Brain microvascular endothelial cell (primary cell): ENCODE measurements around the gene FRMD5.
"Not testable (repeated sequence)": the region's sequence is repeated elsewhere in the genome, so short reads cannot be mapped to it uniquely, and the experiment has no call there.

Source experiments
- DNase-seq: peaks from one replicate; pipeline ENCODE4 v3.0.0-alpha.2; 2020
- H3K27ac ChIP-seq: fragments of 250-450 bp; sonication (Bioruptor Pico); 2 replicates; pipeline ENCODE4 v1.5.1; 2020; ENCODE audit warnings: mild to moderate bottlenecking, moderate library complexity
- H3K27me3 ChIP-seq: fragments of 250-450 bp; sonication (Bioruptor Pico); replicated peaks from 2 replicates; pipeline ENCODE4 v1.5.1; 2020; ENCODE audit warnings: mild to moderate bottlenecking
- H3K36me3 ChIP-seq: fragments of 250-450 bp; sonication (Bioruptor Pico); replicated peaks from 2 replicates; pipeline ENCODE4 v1.5.1; 2020; ENCODE audit warnings: mild to moderate bottlenecking
- H3K4me3 ChIP-seq: 2 replicates; pipeline ENCODE4 v1.5.1; 2011; ENCODE audit warnings: low read depth, mild to moderate bottlenecking, control low read depth, low read length, moderate library complexity
- in situ Hi-C: cut with HindIII; loops from 2 replicates; pipeline ENCODE4 v1.10.0; 2017; ENCODE audit warnings: low sequenced_read_pairs, low pct_ligation_motif_present
- TF ChIP-seq, protein P1 (sequence below): IDR thresholded peaks from 2 replicates; pipeline ENCODE4 v1.5.1; 2011; ENCODE audit warnings: low read depth, mild to moderate bottlenecking, moderate library complexity, low read length, control low read depth, inconsistent platforms; ENCODE audit errors: missing control alignments

FRMD5 gene

DNA sequence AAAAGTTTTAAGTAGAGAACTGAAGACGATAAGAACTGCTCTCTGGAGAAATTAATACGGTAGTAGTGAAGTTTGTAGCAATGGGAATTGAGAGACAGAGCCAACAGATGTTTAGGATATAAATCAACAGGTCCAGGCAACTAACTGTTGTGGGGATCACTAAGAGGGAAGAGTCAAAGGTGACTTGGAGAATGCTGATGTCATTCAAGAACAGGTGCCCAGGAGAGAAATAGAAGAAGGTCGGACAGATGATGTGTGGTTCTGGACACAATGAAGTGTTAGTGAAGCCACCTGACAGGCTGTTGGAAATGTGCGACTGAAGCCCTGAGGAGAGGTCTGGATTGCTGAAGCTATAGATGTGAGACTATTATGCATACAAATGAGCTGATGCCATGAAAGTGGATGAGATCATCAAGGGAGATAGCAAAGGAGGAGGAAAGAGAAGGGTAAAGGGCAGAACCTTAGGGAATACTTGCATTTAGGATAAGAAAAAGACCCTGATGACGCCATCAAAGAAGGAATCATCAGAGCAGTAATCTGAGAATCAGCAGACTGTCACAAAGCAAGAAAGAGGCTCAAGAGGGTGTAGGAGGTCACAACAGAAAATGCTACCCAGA, 183.7 kb downstream of the FRMD5 start:
- Histone ChIP-seq H3K36me3 (no peaks in the 10 kb centered on the region), H3K4me3 (no peak overlapping the region), H3K27me3 (no peaks in the 10 kb centered on the region), H3K27ac (no peak overlapping the region)
- TF ChIP-seq, protein P1, sequence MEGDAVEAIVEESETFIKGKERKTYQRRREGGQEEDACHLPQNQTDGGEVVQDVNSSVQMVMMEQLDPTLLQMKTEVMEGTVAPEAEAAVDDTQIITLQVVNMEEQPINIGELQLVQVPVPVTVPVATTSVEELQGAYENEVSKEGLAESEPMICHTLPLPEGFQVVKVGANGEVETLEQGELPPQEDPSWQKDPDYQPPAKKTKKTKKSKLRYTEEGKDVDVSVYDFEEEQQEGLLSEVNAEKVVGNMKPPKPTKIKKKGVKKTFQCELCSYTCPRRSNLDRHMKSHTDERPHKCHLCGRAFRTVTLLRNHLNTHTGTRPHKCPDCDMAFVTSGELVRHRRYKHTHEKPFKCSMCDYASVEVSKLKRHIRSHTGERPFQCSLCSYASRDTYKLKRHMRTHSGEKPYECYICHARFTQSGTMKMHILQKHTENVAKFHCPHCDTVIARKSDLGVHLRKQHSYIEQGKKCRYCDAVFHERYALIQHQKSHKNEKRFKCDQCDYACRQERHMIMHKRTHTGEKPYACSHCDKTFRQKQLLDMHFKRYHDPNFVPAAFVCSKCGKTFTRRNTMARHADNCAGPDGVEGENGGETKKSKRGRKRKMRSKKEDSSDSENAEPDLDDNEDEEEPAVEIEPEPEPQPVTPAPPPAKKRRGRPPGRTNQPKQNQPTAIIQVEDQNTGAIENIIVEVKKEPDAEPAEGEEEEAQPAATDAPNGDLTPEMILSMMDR = no peak
- DNase-seq = no peak
- in situ Hi-C loops = no loop called here

DNA sequence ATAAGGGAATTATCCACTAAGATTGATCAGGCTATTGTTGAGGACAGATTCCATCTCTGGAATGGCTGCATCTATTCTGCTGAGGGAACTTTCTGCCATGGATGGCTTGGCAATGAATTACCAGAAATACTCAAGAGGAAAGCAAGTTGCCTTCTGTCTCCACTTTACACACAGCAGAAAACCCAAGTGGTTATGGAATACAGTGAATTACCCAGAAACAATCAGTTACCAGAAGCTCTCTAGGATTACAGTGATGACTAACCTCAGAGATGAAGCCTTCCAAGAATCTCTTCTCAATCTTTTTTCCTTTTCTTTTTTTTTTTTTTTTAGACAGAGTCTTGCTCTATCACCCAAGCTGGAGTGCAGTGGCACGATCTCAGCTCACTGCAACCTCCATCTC, 185.0 kb downstream of the FRMD5 start:
- Histone ChIP-seq H3K36me3 (no peaks in the 10 kb centered on the region), H3K4me3 (no peak overlapping the region), H3K27ac (no peak overlapping the region), H3K27me3 (no peaks in the 10 kb centered on the region)
- in situ Hi-C loops = no loop called here
- DNase-seq = no peak
- TF ChIP-seq, protein P1 = no peak

DNA sequence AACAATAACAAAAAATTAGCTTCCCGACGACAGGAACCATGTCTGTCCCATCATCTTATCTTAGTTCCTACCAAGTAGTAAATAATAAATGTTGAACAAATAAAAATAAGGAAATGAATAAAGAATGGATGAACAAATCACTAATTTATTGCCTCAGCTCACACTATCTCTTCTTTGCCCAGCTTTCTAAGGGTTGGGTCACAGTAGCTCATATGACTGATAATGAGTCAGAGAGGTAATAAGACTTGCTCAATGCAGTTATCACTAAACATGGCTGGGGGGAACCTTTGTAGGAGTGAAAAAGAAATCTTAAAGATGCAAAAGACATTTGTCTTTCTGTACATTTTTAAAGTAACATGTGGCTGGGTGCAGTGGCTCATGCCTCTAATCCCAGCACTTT, 186.0 kb downstream of the FRMD5 start:
- no peaks in the 10 kb centered on the region for H3K36me3 ChIP-seq
- no peak for DNase-seq
- H3K4me3 ChIP-seq = no peak overlapping the region
- TF ChIP-seq, protein P1 = no peak
- H3K27ac ChIP-seq = no peak overlapping the region
- in situ Hi-C loops = no loop called here
- H3K27me3 ChIP-seq = no peaks in the 10 kb centered on the region

DNA sequence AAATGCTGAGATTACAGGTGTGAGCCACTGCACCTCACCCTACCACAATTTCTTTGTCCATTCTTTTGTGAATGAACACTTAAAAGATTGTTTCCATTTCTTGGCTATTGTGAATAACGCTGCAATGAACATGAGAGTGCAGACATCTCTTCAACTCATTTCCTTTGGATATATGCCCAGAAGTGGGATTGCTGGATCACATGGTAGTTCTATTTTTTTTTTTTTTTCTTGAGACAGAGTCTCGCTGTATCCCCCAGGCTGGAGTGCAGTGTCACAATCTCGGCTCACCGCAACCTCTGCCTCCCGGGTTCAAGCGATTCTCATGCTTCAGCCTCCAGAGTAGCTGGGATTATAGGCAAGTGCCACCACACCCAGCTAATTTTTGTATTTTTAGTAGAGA, 194.8 kb downstream of the FRMD5 start:
- H3K27me3 ChIP-seq, in situ Hi-C loops, H3K4me3 ChIP-seq, H3K27ac ChIP-seq, H3K36me3 ChIP-seq: not testable (repeated sequence)
- peak; percentile 49 for DNase-seq

DNA sequence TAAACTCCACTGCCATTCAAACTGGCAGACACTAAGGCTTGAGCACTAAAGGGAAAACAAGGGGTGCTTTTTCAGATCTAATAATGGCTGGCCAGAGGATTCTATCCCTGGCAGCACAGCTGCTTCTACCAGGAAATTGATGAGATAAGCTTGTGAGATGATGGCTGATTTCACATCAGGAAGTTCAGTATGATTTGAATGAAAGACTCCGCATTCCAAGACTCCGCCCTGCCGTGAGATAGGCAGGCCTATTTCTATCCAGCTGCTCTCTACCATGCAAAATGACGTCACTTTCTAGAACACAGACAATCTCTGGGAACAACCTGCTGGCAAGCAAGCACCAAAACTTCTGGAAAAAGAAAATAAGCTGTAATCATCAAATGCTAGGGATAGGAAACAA, 196.5 kb downstream of the FRMD5 start:
- H3K4me3 ChIP-seq = no peak overlapping the region

DNA sequence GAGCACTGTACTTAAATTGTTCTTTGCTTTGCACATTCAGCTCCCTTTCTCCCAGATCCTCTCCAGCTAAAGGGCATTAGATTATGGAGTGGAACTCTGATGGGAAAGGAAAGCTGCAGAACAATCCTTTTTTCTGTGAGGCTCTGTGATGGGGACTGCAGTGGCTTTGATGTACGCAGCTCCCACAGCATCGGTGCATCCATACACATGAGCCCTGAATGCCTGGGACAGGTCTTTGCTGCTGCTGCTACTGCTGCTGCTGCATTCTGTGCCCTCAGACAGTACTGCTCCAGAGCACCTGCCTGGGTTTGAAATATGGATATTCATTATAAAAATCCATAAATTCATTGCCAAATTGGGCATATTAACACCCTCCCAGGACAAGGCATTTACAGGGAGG, 203.9 kb downstream of the FRMD5 start:
- TF ChIP-seq, protein P1 = no peak
- in situ Hi-C loops = no loop called here
- no peak overlapping the region for H3K4me3 ChIP-seq
- H3K27me3 ChIP-seq = no peaks in the 10 kb centered on the region
- no peaks in the 10 kb centered on the region for H3K36me3 ChIP-seq
- DNase-seq = no peak
- H3K27ac ChIP-seq = no peak overlapping the region

More for the DNA sequence above, 196.5 kb downstream of the FRMD5 start:
- Histone ChIP-seq H3K27ac (no peak overlapping the region), H3K27me3 (no peaks in the 10 kb centered on the region), H3K36me3 (no peaks in the 10 kb centered on the region)
- TF ChIP-seq, protein P1 = no peak
- in situ Hi-C loops = no loop called here
- peak; percentile 61 for DNase-seq
